Common myeloid progenitor, CD34-positive (primary cell): ENCODE data around the gene KMT2A.
"Not testable (repeated sequence)": the region's sequence is repeated elsewhere in the genome, so short reads cannot be mapped to it uniquely, and the experiment has no call there.

Experiments
- CTCF ChIA-PET: fragments of 350-600 bp; sonication (Branson Sonifier 250); formaldehyde crosslinking; loops from one replicate; lab custom pipeline; 2021; ENCODE audit warnings: antibody characterized with exemption; lab: Charles Lee
- POLR2A ChIA-PET: fragments of 350-600 bp; sonication (Branson Sonifier 250); formaldehyde crosslinking; loops from one replicate; lab custom pipeline; 2021; ENCODE audit warnings: antibody characterized with exemption; lab: Charles Lee
- DNase-seq, 3 donors: peaks; one replicate each; pipeline versions ENCODE4 v3.0.0 to v3.0.0-alpha.2; 2013
- H3K27ac ChIP-seq, 2 experiments: 1 replicate in 1 of 2; 2 replicates in 1 of 2; pipeline ENCODE4 v1.7.0; 2013; ENCODE audit warnings: inconsistent platforms in 2 of 2, low read length in 2 of 2, mild to moderate bottlenecking in 2 of 2, low read depth in 1 of 2, moderate library complexity in 1 of 2; ENCODE audit not compliant: severe bottlenecking in 2 of 2, insufficient read depth in 1 of 2, poor library complexity in 1 of 2
- H3K27me3 ChIP-seq, 5 experiments: replicated peaks in 2 of 5; 1 replicate in 3 of 5; 2 replicates in 2 of 5; pipeline versions ENCODE4 v1.6.1 to v1.7.0; 2013; ENCODE audit warnings: low read length in 4 of 5, mild to moderate bottlenecking in 2 of 5, moderate library complexity in 2 of 5, inconsistent platforms in 1 of 5; ENCODE audit not compliant: insufficient read depth in 5 of 5, control insufficient read depth in 4 of 5
- H3K36me3 ChIP-seq, 4 experiments: 1 replicate in 2 of 4; 2 replicates in 2 of 4; pipeline versions ENCODE4 v1.6.1 to v1.7.0; 2013; ENCODE audit warnings: low read length in 3 of 4, control low read depth in 1 of 4, mild to moderate bottlenecking in 1 of 4; ENCODE audit not compliant: control insufficient read depth in 4 of 4, insufficient read depth in 4 of 4
- H3K4me1 ChIP-seq, 4 experiments: 1 replicate in 3 of 4; 2 replicates in 1 of 4; pipeline versions ENCODE4 v1.6.1 to v1.7.1; 2013; ENCODE audit warnings: low read length in 3 of 4, mild to moderate bottlenecking in 3 of 4, control low read depth in 1 of 4, inconsistent platforms in 1 of 4, moderate library complexity in 1 of 4; ENCODE audit not compliant: control insufficient read depth in 4 of 4, insufficient read depth in 4 of 4; ENCODE audit errors: control extremely low read depth in 1 of 4
- H3K4me3 ChIP-seq, 7 experiments: 1 replicate in 4 of 7; 2 replicates in 3 of 7; pipeline versions ENCODE4 v1.5.1 to v1.7.0; 2013; ENCODE audit warnings: mild to moderate bottlenecking in 7 of 7, low read length in 6 of 7, moderate library complexity in 6 of 7, inconsistent platforms in 2 of 7, low read depth in 2 of 7, control low read depth in 1 of 7; ENCODE audit not compliant: insufficient read depth in 4 of 7, control insufficient read depth in 1 of 7; ENCODE audit errors: extremely low read depth in 1 of 7
- H3K9me3 ChIP-seq, 5 experiments: 1 replicate in 4 of 5; 2 replicates in 1 of 5; pipeline versions ENCODE4 v1.6.1 to v1.7.1; 2013; ENCODE audit warnings: low read length in 4 of 5, mild to moderate bottlenecking in 2 of 5, inconsistent platforms in 1 of 5, low read depth in 1 of 5, moderate library complexity in 1 of 5; ENCODE audit not compliant: control insufficient read depth in 4 of 5, insufficient read depth in 2 of 5; ENCODE audit errors: control extremely low read depth in 1 of 5
- WGBS: methylation state at CpG from one replicate; pipeline ENCODE4 v1.1.5; 2013; ENCODE audit not compliant: insufficient coverage; 5-methylcytosine and 5-hydroxymethylcytosine counted together

Gene KMT2A

DNA sequence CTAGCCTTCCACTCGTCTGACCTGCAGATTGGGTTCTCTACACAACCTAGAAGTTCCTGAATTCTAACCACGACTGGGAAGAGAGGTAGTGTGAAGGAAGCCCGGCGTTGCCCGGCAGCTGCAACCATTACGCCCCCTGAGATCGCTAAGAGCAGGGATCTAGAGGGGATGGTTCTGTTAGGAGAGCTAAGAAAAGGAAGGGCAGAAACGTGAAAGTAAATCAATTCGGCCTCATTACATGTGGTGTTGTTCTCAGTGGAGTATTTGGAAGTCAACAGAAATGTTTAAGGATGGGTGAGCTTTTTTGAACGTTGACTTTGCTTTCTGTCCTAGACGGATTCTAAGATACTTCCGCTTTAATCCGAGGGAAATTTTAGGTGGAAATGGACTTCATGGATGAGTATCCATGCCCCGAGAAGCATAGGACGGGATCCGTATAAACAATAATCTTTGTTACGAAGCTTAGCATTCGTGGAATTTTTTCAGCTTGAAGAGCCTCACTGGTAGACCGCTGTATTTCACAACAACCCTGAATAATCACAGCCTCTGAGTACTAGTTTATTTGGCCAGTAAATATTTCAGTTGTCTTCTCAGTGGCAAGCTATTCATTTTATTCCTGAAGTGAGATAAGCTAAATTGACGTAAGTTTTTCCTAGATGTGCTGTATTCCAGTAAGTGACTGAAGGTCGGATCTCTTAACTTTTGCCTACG, 34.3 kb upstream of the KMT2A start:
- Histone ChIP-seq H3K36me3 (peaks cover 8 to 25% (median 23%) of the 10 kb centered on the region in 4 experiments), H3K4me1 (peaks cover 8 to 23% (median 13%) of the 10 kb centered on the region in 4 experiments), H3K4me3 (peak overlapping the region; percentile 63 to 100 (median 95)), H3K27me3 (no peaks in the 10 kb centered on the region), H3K27ac (peak overlapping the region; percentile 87 to 95), H3K9me3 (no peaks in the 10 kb centered on the region)
- POLR2A ChIA-PET = interaction anchor here (1.0 kb wide), 1 partner anchor 14 kb away, joined by 3 read pairs; no protein-coding TSS in a partner anchor
- CTCF ChIA-PET = interaction anchor here (0.6 to 2.1 kb wide), 10 partner anchors 10 to 160 kb away, joined by 3 to 9 read pairs (median 4); no protein-coding TSS in a partner anchor
- DNase-seq = peak; percentile 1 to 43 (median 32)
- 3% methylated on average over 10 of the region's 22 CpGs for WGBS

DNA sequence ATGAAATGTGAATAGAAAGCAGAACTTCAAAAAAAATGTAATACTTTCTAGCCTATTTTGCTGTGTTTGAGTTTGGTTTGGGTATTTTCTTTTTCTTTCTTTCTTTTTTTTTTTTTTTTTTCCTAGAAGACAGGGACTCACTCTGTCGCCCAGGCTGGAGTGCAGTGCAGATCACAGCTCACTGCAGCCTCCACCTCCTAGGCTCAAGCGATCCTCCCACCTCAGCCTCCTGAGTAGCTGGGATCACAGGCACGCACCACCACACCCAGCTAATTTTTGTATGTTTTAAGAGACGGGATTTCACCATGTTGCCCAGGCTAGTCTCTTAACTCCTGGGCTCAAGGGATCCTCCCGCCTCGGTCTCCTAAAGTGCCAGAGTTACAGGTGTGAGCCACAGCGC, 33.7 kb upstream of the KMT2A start:
- Histone ChIP-seq H3K27ac (peak overlapping the region in 1 of 2 experiments; percentile 95), H3K4me1 (peaks cover 8 to 23% (median 13%) of the 10 kb centered on the region in 4 experiments), H3K4me3 (peak overlapping the region in 6 of 7 experiments; percentile 89 to 100 (median 96)), H3K36me3 (peaks cover 5 to 28% (median 22%) of the 10 kb centered on the region in 4 experiments)
- POLR2A ChIA-PET, H3K27me3 ChIP-seq, H3K9me3 ChIP-seq, DNase-seq: not testable (repeated sequence)
- 95% methylated on average over 6 of the region's 7 CpGs for WGBS
- CTCF ChIA-PET = interaction anchor here (0.6 to 2.1 kb wide), 10 partner anchors 9 to 161 kb away, joined by 3 to 9 read pairs (median 4); no protein-coding TSS in a partner anchor

DNA sequence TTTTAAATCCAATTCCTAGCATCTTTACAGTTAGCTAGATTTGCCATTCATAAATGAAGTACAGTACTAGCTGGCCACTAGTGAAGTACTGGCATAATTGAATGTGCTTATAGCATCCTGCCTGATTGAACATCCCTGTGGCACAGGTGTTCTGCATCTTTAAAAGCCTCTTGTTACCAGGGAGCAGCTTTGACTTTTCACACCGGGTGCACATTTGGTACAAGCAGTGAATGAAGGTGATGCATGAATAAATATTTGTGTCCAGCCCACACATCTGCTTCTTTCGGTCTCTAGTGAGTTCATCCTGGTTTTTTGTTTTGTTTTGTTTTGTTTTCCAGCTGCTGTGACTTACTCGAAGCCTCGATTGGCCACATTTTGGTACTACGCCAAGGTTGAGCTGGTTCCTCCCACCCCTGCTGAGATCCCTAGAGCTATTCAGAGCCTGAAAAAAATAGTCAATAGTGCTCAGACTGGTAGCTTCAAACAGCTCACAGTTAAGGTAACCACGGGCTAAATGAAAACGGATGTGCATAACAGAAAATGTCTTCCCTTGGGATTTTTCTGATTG, 29.6 kb upstream of the KMT2A start:
- no peak for DNase-seq
- POLR2A ChIA-PET = no interaction called here
- Histone ChIP-seq H3K4me3 (no peak overlapping the region), H3K27me3 (no peaks in the 10 kb centered on the region), H3K36me3 (peaks cover 7 to 45% (median 33%) of the 10 kb centered on the region in 4 experiments), H3K4me1 (peaks cover 5 to 15% (median 9%) of the 10 kb centered on the region in 4 experiments), H3K27ac (no peak overlapping the region), H3K9me3 (no peaks in the 10 kb centered on the region)
- CTCF ChIA-PET = interaction anchor here (1.6 to 1.7 kb wide), 3 partner anchors 9 to 31 kb away, joined by 4 read pairs; no protein-coding TSS in a partner anchor
- 91% methylated on average over 6 of the region's 7 CpGs for WGBS

DNA sequence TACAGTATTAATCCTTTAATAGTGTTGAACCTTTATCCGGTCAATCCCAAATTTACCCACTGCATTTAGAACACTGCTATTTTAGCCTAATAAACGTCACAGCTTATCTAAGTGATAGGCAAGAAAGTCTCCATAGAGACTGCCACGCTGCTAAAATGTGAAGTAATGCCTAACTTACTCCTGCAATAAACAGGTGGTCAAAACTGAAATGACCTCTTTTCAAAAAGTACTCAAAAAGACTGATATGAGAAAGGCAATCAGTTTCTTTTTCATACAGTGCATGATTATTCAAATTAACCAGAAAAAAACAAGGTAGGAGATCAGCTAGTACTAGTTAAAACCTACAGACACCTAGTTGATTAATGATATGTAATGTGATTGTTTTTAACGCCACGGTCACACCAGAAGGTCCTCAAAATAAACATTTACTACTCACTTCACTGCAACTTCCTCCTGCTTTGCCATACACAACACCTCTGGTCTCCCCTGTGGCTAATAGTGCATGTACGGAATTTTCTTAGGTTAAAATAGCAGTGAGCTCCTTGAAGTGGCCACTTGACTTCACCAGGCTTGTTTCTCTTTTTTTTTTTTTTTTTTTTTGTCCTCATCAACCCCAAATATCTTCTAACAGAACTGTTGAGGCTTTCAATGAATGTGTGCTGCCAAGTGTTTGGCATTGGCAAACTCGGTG, 26.1 kb upstream of the KMT2A start:
- WGBS = 100% methylated on average over 2 of the region's 7 CpGs
- Histone ChIP-seq H3K4me3 (no peak overlapping the region), H3K4me1 (peaks cover 6 to 13% (median 11%) of the 10 kb centered on the region in 4 experiments), H3K9me3 (no peaks in the 10 kb centered on the region), H3K27ac (no peak overlapping the region), H3K27me3 (no peaks in the 10 kb centered on the region), H3K36me3 (peaks cover 7 to 41% (median 29%) of the 10 kb centered on the region in 4 experiments)
- ChIA-PET CTCF (no interaction called here), POLR2A (interaction anchor here (0.6 kb wide), 1 partner anchor 104 kb away, joined by 3 read pairs; no protein-coding TSS in a partner anchor)
- no peak for DNase-seq

DNA sequence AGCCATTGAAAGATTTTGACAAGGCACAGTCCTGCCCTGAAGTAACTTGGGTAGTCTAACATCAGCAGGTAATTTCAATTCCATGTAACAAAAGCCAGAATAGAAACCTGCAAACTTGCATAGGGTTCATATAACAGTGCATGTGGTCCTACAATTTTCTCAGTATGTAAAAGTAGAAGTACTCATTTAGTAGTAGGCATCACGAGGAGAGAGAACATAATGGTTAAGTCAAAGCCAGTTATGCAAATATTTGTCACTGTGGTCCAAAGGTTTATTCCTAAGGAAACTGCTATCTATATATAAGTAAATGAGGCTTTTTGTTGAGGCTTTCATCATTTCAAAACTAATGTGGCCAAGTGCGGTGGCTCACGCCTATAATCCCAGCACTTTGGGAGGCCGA, 24.8 kb upstream of the KMT2A start:
- Histone ChIP-seq H3K27ac (no peak overlapping the region), H3K9me3 (no peaks in the 10 kb centered on the region), H3K4me1 (peaks cover 16 to 26% (median 23%) of the 10 kb centered on the region in 4 experiments), H3K27me3 (no peaks in the 10 kb centered on the region), H3K36me3 (peaks cover 7 to 35% (median 20%) of the 10 kb centered on the region in 4 experiments), H3K4me3 (no peak overlapping the region)
- ChIA-PET CTCF (interaction anchor here (1.0 kb wide), 1 partner anchor 9 kb away, joined by 4 read pairs; no protein-coding TSS in a partner anchor), POLR2A (no interaction called here)
- DNase-seq = no peak
- no CpG with 5 or more reads among the region's 4 CpGs for WGBS

DNA sequence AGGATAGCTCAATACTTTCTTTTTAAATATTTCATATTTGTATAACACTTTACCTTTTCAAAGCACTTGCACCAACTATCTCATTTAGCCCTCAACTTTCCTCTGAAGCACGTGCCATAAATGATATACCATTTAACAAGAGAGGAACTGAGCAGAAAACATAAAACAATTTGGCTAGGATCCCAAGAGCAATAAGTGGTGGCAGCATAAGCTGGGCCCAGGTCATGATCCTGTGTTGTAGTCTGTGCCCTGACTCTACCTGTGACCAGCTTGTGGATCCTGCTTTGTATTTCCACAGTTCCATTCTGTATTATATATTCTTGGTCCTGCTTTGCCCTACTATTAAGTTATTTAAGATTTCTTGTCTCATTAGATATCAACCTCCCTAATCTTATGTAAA, 23.4 kb upstream of the KMT2A start:
- CTCF ChIA-PET = interaction anchor here (0.8 to 1.6 kb wide), 4 partner anchors 11 to 27 kb away, joined by 3 to 5 read pairs (median 4); partner anchors contain the start of gene KMT2A
- no peak for DNase-seq

More for the DNA sequence above, 23.4 kb upstream of the KMT2A start:
- Histone ChIP-seq H3K36me3 (peaks cover 4 to 24% (median 10%) of the 10 kb centered on the region in 4 experiments), H3K4me3 (no peak overlapping the region), H3K4me1 (peaks cover 16 to 26% (median 24%) of the 10 kb centered on the region in 4 experiments), H3K27me3 (no peaks in the 10 kb centered on the region), H3K27ac (no peak overlapping the region), H3K9me3 (no peaks in the 10 kb centered on the region)
- WGBS = no CpG with 5 or more reads among the region's 1 CpG
- POLR2A ChIA-PET = no interaction called here
